ENCODE data around the gene SPAG5. TPM values are rescaled to one million over a fixed set of nuclear protein-coding genes. Genes with fewer than 3 reads are reported as not detected.

SPAG5 gene
- total RNA-seq, 1 experiment from 2014 or later, result 91.2 TPM

- no peak for DNase-seq (ENCODE audit: low spot score)
- in situ Hi-C loops (cut with HindIII; ENCODE audit: low sequenced_read_pairs), result loop anchor here (5.0 kb wide), 1 partner anchor 52 kb away; no protein-coding TSS in a partner anchor
These were observed 49.3 kb downstream of the SPAG5 start for GRCh38 chr17:28549236-28550132.

DNA sequence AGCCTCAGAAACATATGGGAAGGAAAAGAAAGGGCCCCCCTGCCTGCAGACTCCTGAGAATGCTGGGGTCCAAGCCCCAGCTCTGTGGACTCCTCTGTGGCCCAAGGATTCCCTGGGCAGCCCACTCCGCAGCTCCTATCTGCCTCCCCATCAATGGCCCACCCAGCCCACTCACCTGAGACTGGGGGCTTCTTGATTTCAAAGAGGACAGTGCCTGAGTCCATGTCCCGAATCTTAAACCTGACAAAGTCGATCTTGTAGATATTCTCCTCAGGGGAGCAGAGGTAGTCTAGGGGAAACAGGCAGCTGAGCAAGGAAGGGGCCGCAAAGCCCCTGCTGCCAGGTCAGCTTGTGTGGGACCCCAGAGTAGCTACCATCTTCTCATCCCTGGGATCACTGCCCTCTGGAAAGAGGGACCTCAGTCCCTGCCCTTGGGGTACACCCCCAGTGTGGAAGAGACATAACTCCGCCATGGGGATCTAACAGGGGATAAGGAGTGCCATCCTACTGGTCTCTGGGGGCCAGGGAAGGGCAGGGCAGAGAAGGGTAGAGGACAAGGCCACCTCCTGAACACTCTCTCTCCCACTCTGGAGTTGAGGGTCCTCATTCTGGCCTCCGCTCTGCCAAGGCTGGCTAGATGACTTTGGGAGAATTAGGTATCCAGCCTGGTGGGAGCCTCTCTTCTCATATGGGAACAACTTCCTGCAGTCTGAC lies 50.3 kb downstream of the SPAG5 start:
- no peak for DNase-seq (ENCODE audit: low spot score)
- in situ Hi-C loops (cut with HindIII; ENCODE audit: low sequenced_read_pairs), result loop anchor here (5.0 kb wide), 1 partner anchor 51 kb away; no protein-coding TSS in a partner anchor

- peak; percentile 74 for DNase-seq (ENCODE audit: low spot score)
- in situ Hi-C loops (cut with HindIII; ENCODE audit: low sequenced_read_pairs), result loop anchor here (5.0 kb wide), 1 partner anchor 51 kb away; no protein-coding TSS in a partner anchor
These were observed 51.0 kb downstream of the SPAG5 start for GRCh38 chr17:28547623-28548416.

GRCh38 chr17:28547096-28547622 lies 51.7 kb downstream of the SPAG5 start:
- DNase-seq (ENCODE audit: low spot score), result no peak
- in situ Hi-C loops (cut with HindIII; ENCODE audit: low sequenced_read_pairs), result loop anchor here (5.0 kb wide), 1 partner anchor 50 kb away; no protein-coding TSS in a partner anchor

- in situ Hi-C loops (cut with HindIII; ENCODE audit: low sequenced_read_pairs), result loop anchor here (5.0 kb wide), 1 partner anchor 49 kb away; no protein-coding TSS in a partner anchor
- no peak for DNase-seq (ENCODE audit: low spot score)
These were observed 52.9 kb downstream of the SPAG5 start for GRCh38 chr17:28545787-28546415.

GRCh38 chr17:28545141-28545503 lies 53.7 kb downstream of the SPAG5 start:
- in situ Hi-C loops (cut with HindIII; ENCODE audit: low sequenced_read_pairs), result loop anchor here (5.0 kb wide), 1 partner anchor 48 kb away; no protein-coding TSS in a partner anchor
- no peak for DNase-seq (ENCODE audit: low spot score)

GRCh38 chr17:28544402-28545140 lies 54.3 kb downstream of the SPAG5 start:
- no peak for DNase-seq (ENCODE audit: low spot score)
- in situ Hi-C loops (cut with HindIII; ENCODE audit: low sequenced_read_pairs), result loop anchor here (5.0 kb wide), 1 partner anchor 47 kb away; no protein-coding TSS in a partner anchor

DNA sequence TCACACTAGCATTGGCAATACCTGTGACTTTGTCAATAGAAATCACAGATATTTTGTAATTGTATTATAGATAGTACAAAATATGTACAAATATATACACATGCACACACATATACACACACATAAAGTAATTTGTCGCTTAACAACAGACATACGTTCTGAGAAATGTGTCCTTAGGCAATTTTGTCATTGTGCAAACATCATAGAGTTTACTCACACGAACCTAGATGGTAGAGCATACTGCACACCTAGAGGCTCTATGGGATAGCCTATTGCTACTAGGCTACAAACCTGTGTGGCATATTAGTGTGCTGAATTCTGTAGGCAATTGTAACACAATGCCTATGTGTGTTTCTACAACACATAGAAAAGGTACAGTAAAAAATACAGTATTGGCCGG lies 57.4 kb downstream of the SPAG5 start:
- in situ Hi-C loops (cut with HindIII; ENCODE audit: low sequenced_read_pairs), result no loop called here
- DNase-seq (ENCODE audit: low spot score), result no peak

GRCh38 chr17:28540231-28540630 lies 58.6 kb downstream of the SPAG5 start:
- in situ Hi-C loops (cut with HindIII; ENCODE audit: low sequenced_read_pairs), result no loop called here
- no peak for DNase-seq (ENCODE audit: low spot score)

GRCh38 chr17:28538296-28538895 lies 60.4 kb downstream of the SPAG5 start:
- no peak for DNase-seq (ENCODE audit: low spot score)
- in situ Hi-C loops (cut with HindIII; ENCODE audit: low sequenced_read_pairs), result no loop called here

DNA sequence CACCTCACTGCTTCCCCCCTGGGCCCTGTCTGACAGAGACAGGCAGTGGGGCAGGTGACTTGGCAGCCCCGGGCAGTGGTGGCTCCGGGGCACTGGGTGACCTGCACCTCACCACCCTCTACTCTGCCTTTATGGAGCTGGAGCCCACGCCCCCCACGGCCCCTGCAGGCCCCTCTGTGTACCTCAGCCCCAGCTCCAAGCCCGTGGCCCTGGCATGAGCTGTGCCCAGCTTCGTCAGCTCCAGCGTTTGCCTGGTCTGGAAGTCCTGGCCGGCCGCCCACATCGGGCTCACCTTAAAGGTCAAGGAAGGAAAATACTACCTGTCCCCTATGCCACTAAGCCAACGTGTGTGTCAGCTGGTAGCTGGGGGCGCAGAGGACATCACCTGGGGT lies 61.6 kb downstream of the SPAG5 start:
- in situ Hi-C loops (cut with HindIII; ENCODE audit: low sequenced_read_pairs), result no loop called here
- DNase-seq (ENCODE audit: low spot score), result no peak

DNA sequence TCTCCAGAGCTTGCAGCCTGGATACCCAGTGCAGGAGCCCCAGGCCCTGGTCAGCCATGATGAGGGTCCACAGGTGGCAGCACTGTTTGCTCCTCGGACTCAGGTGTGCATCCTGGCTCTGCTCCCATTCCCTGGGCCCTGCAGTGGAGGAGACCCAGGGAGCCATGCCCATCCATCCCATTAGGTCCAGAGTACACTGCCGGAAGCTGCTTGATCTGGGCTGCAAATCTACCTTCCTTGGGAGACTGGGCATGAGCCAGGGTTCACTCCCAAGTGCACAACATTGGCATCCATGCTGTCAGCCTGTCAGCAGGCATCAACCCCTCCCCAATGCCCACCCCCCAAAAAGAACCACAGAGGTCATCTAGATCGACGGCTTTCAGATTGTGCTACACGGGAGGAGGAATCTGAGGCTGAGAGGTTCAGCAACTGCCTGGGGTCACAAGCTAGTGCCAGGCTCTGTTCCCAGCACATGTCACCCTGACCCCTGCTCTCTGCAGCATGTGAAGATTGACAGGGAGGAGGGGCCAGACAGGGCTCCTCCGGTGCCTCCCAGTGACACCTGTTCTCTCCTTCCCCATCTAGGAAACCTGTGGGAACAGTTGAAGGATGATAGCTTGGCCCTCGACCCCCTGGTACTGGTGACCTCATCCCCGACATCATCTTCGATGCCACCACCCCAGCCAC lies 62.1 kb downstream of the SPAG5 start:
- DNase-seq (ENCODE audit: low spot score), result no peak
- in situ Hi-C loops (cut with HindIII; ENCODE audit: low sequenced_read_pairs), result no loop called here

- DNase-seq (ENCODE audit: low spot score), result no peak
- in situ Hi-C loops (cut with HindIII; ENCODE audit: low sequenced_read_pairs), result no loop called here
These were observed 64.0 kb downstream of the SPAG5 start for GRCh38 chr17:28534740-28535375.

DNA sequence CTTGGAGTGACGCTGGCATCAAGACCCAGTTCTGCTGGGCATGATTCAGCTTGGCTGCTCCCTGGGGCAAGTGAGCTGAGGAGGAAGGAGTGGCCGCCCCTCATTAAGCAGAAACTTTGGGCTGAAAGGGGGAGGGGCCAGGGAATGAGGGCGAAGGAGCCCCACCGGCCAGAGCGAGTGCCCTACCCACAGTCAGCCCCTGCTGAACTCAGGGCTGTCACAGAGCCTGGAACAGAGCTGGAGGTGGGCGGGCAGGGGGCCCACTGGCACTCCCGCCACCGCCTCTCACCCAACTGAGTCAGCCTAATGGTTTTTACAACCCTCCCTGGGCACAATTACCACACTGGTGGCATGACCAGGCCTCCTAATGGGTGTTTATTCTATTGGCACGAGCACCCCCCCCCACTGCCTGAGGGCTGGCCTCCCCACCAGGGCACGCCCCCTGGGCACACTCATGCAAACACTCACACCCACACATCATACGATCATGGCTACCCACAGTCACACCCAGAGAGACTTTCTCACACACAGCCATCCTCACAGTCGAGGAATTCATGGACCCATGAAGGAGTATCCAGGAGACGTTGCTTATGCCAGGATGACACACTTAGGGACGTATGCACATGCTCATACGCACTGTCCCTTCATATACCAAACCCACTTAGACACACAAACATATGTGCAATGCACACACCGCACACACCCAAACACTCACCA lies 65.6 kb downstream of the SPAG5 start:
- DNase-seq (ENCODE audit: low spot score), result no peak
- in situ Hi-C loops (cut with HindIII; ENCODE audit: low sequenced_read_pairs), result no loop called here

GRCh38 chr17:28532050-28532960 lies 66.5 kb downstream of the SPAG5 start:
- no peak for DNase-seq (ENCODE audit: low spot score)
- in situ Hi-C loops (cut with HindIII; ENCODE audit: low sequenced_read_pairs), result no loop called here

Data from G401 (cell line).